Stimulated activated CD4-positive, alpha-beta T cell treated with anti-CD3 and anti-CD28 coated beads, Interleukin-1b, Interleukin-23, amount 100 ng/mL, for 1 hour (primary cell): ENCODE results near the gene DNM2.

ENCODE experiments used
- DNase-seq, 2 donors: peaks; one replicate each; pipeline ENCODE4 v3.0.0-alpha.2; 2020; ENCODE audit warnings: low read depth in 2 of 2

The DNM2 gene

GRCh38 chr19:10690341-10690781 lies 27.5 kb upstream of the DNM2 start:
- DNase-seq: no peak

- DNase-seq: no peak
Observed at GRCh38 chr19:10691178-10691881, 26.5 kb upstream of the DNM2 start.

DNA sequence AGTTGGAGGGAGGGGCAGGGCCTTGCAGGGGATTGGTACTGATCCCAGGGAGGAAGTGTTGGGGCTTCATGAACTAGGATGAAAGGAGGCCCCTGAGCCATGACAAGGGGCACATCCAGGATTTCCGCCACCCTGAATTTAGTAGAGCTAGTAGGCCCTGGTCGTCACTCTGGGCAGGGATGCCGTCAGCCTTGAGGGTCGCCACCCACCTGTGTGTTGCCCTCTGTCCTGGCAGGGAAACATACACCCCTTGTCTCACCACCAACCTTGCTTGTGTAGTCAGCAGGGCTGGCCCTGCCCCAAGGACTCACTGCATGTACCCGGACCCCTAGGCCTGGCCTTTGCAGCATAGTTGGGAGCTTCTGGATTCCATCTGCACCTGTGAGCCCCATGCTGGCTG lies 26.0 kb upstream of the DNM2 start:
- no peak for DNase-seq

GRCh38 chr19:10692673-10693264 lies 25.1 kb upstream of the DNM2 start:
- DNase-seq: no peak

DNA sequence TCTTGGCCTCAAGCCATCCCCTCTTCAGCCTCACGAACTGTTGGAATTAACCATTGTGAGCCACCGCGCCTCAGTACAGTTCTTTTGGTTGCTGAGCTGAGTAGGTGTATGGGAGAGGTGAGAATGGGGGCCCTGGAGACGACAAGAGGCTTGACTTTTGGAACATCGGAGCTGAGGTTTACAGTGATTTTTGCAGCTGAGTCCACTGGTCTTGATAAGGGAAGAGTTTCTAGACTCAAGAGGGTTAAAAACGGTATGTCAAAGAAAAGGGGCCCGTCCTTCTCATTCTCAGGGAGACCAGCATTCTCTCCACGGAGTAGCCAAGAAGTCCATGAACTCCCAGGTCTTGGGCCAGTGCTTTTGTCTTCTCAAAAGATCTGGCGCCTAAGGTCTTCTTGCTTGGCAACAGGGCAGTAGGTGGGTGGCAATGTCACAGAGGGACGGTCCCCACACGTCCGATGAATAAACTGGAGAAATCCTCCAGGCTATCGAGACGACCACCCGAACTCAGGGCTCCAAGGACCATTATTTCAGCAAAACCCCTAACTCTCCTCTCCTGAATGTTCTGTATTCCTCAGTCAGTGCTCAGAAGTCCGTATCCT lies 23.1 kb upstream of the DNM2 start:
- no peak for DNase-seq

DNA sequence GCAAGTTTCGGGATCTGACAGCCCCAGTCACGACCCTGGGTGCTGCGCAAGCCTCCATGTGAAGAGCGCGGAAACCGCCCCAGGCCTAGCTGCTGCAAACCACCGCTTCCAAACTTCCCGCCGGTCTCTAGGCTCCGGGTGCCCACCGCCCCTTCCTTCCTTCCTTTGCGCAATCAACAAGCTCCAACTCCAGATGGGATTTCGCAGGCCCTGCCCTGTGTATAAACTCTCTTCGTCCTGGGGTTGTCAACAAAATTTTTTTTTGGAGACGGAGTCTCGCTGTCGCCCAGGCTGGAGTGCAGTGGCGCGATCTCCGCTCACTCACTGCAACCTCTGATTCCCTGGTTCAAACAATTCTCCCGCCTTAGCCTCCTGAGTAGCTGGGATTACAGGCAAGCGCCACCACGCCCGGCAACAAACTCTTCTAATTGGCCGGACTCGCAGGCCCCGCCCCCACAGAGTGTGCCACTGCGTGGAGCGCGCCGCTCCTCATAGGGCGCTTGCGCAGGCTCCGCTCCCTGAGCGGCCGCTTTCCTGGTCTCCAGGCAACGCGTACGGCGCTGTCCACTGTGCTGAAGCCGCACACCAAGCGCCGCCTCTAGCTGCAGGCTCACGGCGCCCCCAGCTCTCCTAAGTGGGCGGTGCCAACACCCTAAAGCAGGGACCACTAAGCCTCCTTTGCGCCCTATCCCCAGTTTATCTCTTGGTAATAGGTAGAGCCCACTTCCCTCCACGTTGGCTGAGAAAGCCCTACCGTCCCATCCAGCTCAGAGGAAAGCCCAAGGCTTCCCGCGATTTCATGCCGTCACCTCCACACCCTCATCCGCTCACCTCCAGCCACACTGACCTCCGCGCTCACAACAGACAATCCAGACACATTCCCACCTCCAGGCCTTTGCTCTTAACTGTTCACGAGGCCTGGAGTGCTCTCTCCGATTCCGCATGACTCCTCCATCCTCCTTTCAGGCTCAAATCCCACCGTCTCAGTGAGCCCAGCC lies 22.2 kb upstream of the DNM2 start:
- DNase-seq: peak; percentile 61 to 67

DNA sequence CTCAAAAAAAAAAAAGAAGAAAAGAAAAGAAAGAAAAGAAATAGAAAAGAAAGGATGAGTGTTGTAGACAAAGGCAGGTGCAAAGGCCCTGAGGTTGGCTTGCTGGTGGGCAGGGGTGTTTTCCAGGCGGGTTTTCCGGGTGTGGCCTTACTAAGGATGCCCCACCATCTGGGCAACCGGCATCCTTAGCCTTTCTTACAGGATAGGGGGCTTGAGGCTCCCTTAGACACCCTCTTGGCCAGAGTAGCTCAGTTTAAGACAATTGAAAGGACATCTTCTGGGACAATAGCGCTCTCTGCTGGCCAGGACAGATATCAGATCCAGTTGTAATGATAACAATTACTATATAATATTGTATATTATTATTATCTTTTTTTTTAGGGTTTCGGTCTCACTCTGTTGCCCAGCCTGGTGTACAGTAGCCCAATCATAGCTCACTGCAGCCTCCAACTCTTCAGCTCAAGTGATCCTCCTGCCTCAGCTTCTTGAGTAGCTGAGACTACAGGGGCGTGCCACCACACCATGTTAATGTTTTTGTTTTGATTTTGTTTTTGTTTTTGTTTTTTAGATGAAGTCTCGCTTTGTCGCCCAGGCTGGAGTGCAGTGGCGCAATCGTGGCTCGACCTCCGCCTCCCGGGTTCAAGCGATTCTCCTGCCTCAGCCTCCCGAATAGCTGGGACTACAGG lies 18.1 kb upstream of the DNM2 start:
- peak; percentile 29 to 52 for DNase-seq

DNA sequence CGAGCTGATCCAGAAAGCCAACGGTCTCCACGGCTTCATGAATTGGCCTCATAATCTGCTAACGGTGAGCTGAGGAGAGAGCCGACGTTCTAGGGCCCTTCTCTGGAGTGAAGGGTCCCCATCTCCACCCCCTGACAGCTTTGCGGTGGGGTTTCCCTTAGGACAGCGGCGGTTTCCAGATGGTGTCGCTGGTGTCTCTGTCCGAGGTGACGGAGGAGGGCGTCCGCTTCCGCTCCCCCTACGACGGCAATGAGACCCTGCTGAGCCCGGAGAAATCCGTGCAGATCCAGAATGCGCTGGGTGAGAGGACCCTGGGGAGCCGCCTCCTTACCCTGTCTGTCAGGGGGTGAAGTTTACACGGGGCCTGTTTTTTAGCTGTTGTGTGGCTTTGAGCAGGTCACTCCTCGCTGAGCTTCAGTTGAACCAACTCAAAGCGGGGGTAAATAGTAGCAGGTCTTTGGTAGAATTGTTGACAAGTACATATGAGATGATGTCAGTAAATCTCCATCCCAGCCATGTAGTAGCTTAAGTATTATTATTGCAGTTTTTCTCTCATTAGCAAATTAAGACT lies 15.8 kb upstream of the DNM2 start:
- no peak for DNase-seq

DNA sequence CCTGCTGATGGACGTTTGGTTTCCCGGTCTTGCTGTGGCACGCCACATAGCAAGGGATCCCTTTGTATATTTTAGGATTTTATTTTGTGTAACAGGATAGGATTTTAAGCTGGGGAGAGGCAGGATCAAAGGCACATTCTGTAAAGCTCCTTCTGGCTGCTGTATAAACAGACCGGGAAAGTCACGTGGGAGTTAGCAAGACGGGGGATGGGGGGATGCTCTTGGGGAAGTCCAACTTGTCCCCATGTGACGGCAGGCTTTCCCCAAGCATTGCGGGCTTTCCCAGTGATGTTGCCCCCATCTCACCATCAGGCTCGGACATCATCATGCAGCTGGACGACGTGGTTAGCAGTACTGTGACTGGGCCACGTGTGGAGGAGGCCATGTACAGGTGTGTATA lies 10.9 kb upstream of the DNM2 start:
- DNase-seq: no peak

- DNase-seq: no peak
Observed at GRCh38 chr19:10707440-10707839, 10.4 kb upstream of the DNM2 start.

GRCh38 chr19:10708291-10708690 lies 9.6 kb upstream of the DNM2 start:
- DNase-seq: no peak

GRCh38 chr19:10712045-10712444 lies 5.8 kb upstream of the DNM2 start:
- no peak for DNase-seq

DNA sequence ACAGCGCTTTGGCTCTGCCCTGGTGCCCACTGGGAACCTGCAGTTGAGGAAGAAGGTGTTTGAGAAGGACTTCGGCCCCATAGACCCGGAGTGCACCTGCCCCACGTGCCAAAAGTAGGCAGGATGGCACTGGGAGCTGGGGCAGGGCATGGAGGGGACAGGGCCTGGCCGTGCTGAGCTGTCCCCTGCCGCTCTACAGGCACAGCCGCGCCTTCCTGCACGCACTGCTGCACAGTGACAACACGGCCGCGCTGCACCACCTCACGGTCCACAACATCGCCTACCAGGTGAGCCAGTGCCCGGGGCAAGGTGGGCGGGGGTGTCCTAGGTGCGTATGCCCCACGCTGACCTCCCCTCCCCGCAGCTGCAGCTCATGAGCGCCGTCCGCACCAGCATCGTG lies 5.1 kb upstream of the DNM2 start:
- DNase-seq: no peak

- DNase-seq: no peak
Observed at GRCh38 chr19:10713317-10713716, 4.6 kb upstream of the DNM2 start.

GRCh38 chr19:10717054-10717355 lies 874 bp upstream of the DNM2 start:
- DNase-seq: no peak

- DNase-seq: peak in 1 of 2 donors; percentile 11
Observed at GRCh38 chr19:10718205-10719196, 622 bp downstream of the DNM2 start.

- DNase-seq: no peak
Observed at GRCh38 chr19:10719466-10719961, 1.6 kb downstream of the DNM2 start.

DNA sequence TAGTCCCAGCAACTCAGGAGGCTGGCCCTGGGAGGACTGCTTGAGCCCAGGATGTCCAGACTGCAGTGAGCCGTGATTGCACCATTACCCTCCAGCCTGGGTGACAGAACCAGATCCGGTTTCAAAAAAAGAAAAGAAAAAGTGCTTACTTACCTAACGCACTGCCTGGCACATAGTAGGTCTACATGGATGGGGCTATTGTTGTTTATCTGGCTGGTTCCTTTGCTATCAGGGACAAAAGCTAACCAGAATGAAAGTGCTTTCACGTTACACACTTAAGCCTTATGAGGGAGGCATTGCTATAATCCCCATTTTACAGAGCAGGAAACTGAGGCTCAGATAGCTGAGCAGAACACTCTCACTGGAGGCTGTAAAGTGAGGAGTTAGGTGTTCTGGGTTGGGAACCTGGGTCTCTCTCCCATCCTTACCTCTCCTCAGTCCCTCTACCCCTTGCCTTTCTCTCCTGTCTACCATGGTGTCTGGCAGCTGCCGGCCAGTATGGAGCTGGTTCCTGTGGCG lies 2.8 kb downstream of the DNM2 start:
- DNase-seq: no peak

DNA sequence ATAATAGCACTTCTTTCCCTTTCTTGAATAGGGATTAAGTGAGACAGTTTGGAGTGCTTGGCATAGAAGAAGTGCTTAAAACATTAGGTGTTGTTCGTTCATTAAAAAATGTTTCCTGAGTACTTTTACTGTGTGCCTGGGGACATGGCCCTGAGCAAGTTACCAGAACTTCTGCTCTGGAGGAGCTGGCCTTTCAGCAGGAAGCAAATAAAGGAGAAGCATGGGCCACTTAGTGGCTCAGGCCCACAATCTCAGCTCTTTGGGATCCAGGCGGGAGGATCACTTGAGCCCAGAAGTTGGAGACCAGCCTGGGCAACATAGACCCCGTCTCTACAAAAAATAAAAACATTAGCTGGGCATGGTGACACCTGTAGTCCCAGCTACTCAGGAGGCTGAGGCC lies 5.7 kb downstream of the DNM2 start:
- DNase-seq: no peak
